Thyroid gland (tissue), 4 donors: ENCODE data around the gene TBCC.

Experiments
- CTCF ChIP-seq, 6 experiments: fragments of 200-600 bp in 3 of 6; fragments of 450-650 bp in 3 of 6; sonication (generic) in 3 of 6; IDR thresholded peaks; one replicate each; pipeline ENCODE4 v1.5.1; 2016 to 2019; ENCODE audit warnings: antibody characterized with exemption in 6 of 6, mild to moderate bottlenecking in 2 of 6, inconsistent platforms in 1 of 6, moderate library complexity in 1 of 6
- POLR2A ChIP-seq, 2 donors: fragments of 450-650 bp; IDR thresholded peaks; one replicate each; pipeline ENCODE4 v1.6.1; 2017; ENCODE audit warnings: antibody characterized with exemption in 2 of 2, mild to moderate bottlenecking in 2 of 2, moderate library complexity in 1 of 2

- no peak for TF ChIP-seq CTCF (IDR thresholded peaks at IDR 0.05)
- TF ChIP-seq POLR2A (IDR thresholded peaks at IDR 0.05), result no peak
Observed at GRCh38 chr6:42783876-42784642, 38.2 kb upstream of the TBCC start.
